Measurements from ENCODE around the gene PBX1. TPM values are rescaled to one million over a fixed set of nuclear protein-coding genes. Genes with fewer than 3 reads are reported as not detected.

Gene PBX1
- total RNA-seq, 2 donors from 2014 or later: 50.2 to 60.4 TPM

GRCh38 chr1:164780863-164781262 lies 221.9 kb downstream of the PBX1 start:
- Histone ChIP-seq H3K27ac (peak overlapping the region; percentile 3 to 32), H3K9me3 (no peaks in the 10 kb centered on the region), H3K27me3 (replicated peaks; ENCODE audit: insufficient read depth) (no peaks in the 10 kb centered on the region), H3K36me3 (no peaks in the 10 kb centered on the region), H3K4me1 (replicated peaks) (peaks cover 2% of the 10 kb centered on the region), H3K4me3 (no peak overlapping the region)
- DNase-seq (ENCODE audit: low spot score): no peak
- TF ChIP-seq POLR2A (IDR thresholded peaks at IDR 0.05): no peak
- TF ChIP-seq POLR2AphosphoS5 (IDR thresholded peaks at IDR 0.05): peak; percentile 33
- intact Hi-C loops (cut with DNase I): loop anchor here (10.0 kb wide), 1 partner anchor 294 kb away; no protein-coding TSS in a partner anchor
- 55% methylated on average over 8 of the region's 8 CpGs for WGBS

GRCh38 chr1:164781972-164782371 lies 223.0 kb downstream of the PBX1 start:
- TF ChIP-seq CTCF (IDR thresholded peaks at IDR 0.05) (no peak), POLR2AphosphoS5 (IDR thresholded peaks at IDR 0.05) (no peak), POLR2A (IDR thresholded peaks at IDR 0.05) (no peak)
- Histone ChIP-seq H3K27ac (peak overlapping the region in 1 of 2 donors; percentile 32), H3K9me3 (no peaks in the 10 kb centered on the region), H3K4me3 (no peak overlapping the region), H3K27me3 (replicated peaks; ENCODE audit: insufficient read depth) (no peaks in the 10 kb centered on the region), H3K36me3 (no peaks in the 10 kb centered on the region), H3K4me1 (replicated peaks) (peaks cover 10% of the 10 kb centered on the region)
- intact Hi-C loops (cut with DNase I): loop anchor here (10.0 kb wide), 1 partner anchor 293 kb away; no protein-coding TSS in a partner anchor
- DNase-seq (ENCODE audit: low spot score): no peak
- WGBS: 75% methylated on average over 1 of the region's 1 CpG

GRCh38 chr1:164783778-164784555 lies 225.0 kb downstream of the PBX1 start:
- Histone ChIP-seq H3K4me3 (no peak overlapping the region), H3K27ac (peak overlapping the region in 1 of 2 donors; percentile 3), H3K36me3 (no peaks in the 10 kb centered on the region), H3K27me3 (replicated peaks; ENCODE audit: insufficient read depth) (no peaks in the 10 kb centered on the region), H3K9me3 (no peaks in the 10 kb centered on the region), H3K4me1 (replicated peaks) (peaks cover 13% of the 10 kb centered on the region)
- intact Hi-C loops (cut with DNase I): loop anchor here (10.0 kb wide), 1 partner anchor 291 kb away; no protein-coding TSS in a partner anchor
- no peak for DNase-seq (ENCODE audit: low spot score)
- WGBS: 74% methylated on average over 13 of the region's 13 CpGs
- TF ChIP-seq POLR2AphosphoS5 (IDR thresholded peaks at IDR 0.05) (no peak), CTCF (IDR thresholded peaks at IDR 0.05) (no peak), POLR2A (IDR thresholded peaks at IDR 0.05) (no peak)

- 90% methylated on average over 6 of the region's 6 CpGs for WGBS
- Histone ChIP-seq H3K27ac (peak overlapping the region; percentile 48 to 51), H3K4me3 (no peak overlapping the region), H3K9me3 (no peaks in the 10 kb centered on the region), H3K27me3 (replicated peaks; ENCODE audit: insufficient read depth) (no peaks in the 10 kb centered on the region), H3K36me3 (no peaks in the 10 kb centered on the region), H3K4me1 (replicated peaks) (peaks cover 13% of the 10 kb centered on the region)
- TF ChIP-seq CTCF (IDR thresholded peaks at IDR 0.05) (no peak), POLR2A (IDR thresholded peaks at IDR 0.05) (no peak), POLR2AphosphoS5 (IDR thresholded peaks at IDR 0.05) (no peak)
- intact Hi-C loops (cut with DNase I): loop anchor here (5.0 to 10.0 kb wide), 3 partner anchors 168 to 290 kb away; no protein-coding TSS in a partner anchor
- no peak for DNase-seq (ENCODE audit: low spot score)
These were observed 226.0 kb downstream of the PBX1 start for GRCh38 chr1:164784960-164785359.

DNA sequence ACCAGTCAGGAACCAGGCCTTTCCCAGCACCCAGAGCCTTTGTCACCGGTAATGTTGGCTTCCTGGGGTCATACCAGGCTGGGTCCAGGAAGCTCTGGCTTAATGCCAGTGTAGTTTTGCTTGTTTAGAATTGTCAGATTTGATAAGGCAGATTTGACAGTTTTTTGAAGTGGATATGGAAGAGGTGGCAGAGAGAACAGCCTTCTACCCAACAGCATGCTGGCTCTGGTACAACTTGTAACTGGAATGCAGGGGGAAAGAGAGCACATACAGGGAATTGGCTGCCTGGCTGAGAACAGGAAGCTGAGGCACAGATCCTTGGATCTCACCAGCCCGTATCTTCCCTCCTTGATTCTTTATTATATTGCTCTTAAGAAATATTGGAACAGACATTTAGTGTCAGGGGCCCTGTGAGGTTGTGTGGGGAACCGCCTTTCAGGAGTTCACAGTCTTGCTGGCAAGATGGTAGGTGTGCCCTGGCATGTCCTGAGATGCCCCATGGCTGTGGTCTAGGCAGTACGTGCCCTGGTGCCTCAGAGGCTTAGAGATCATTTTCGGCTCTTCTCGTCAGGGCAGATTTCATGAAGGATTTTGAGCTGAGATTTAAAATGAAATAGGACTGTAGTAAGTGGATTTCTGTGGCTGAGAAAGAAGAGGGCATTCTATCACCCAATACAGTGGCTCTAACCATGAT lies 227.0 kb downstream of the PBX1 start:
- TF ChIP-seq CTCF (IDR thresholded peaks at IDR 0.05) (no peak), POLR2A (IDR thresholded peaks at IDR 0.05) (no peak), POLR2AphosphoS5 (IDR thresholded peaks at IDR 0.05) (no peak)
- intact Hi-C loops (cut with DNase I): loop anchor here (5.0 to 10.0 kb wide), 3 partner anchors 169 to 289 kb away; no protein-coding TSS in a partner anchor
- peak; percentile 36 for DNase-seq (ENCODE audit: low spot score)
- WGBS: 31% methylated on average over 6 of the region's 6 CpGs
- Histone ChIP-seq H3K27me3 (replicated peaks; ENCODE audit: insufficient read depth) (no peaks in the 10 kb centered on the region), H3K9me3 (no peaks in the 10 kb centered on the region), H3K4me3 (no peak overlapping the region), H3K36me3 (no peaks in the 10 kb centered on the region), H3K4me1 (replicated peaks) (peaks cover 18% of the 10 kb centered on the region), H3K27ac (peak overlapping the region; percentile 48 to 51)
